GM11168 (cell line): ENCODE measurements around the gene PDILT.

Experiments used
- in situ Hi-C: fragments of 300-500 bp; cut with MboI; formaldehyde crosslinking; loops from one replicate; pipeline ENCODE4 v1.12.0; 2022; ENCODE audit warnings: low sequenced_read_pairs; ENCODE audit not compliant: unreplicated experiment

Gene PDILT

GRCh38 chr16:20409398-20410120, 5.0 kb upstream of the PDILT start, which contains the start of gene ACSM5:
Gene ACSM5, plus strand, starts transcription at chr16:20409534. Its CDS starts 1,951 bp downstream, at chr16:20411485.
- in situ Hi-C loops = no loop called here

- in situ Hi-C loops = no loop called here
These were observed 1.9 kb downstream of the PDILT start for GRCh38 chr16:20402651-20403050.

- in situ Hi-C loops = no loop called here
These were observed 3.0 kb downstream of the PDILT start for GRCh38 chr16:20401475-20402016.

- in situ Hi-C loops = no loop called here
These were observed 3.5 kb downstream of the PDILT start for GRCh38 chr16:20401066-20401465.

GRCh38 chr16:20399185-20399584, 5.4 kb downstream of the PDILT start:
- in situ Hi-C loops = loop anchor here (25.0 kb wide), 1 partner anchor 487 kb away; no protein-coding TSS in a partner anchor

GRCh38 chr16:20398603-20399002, 5.9 kb downstream of the PDILT start:
- in situ Hi-C loops = loop anchor here (25.0 kb wide), 1 partner anchor 486 kb away; no protein-coding TSS in a partner anchor

GRCh38 chr16:20397468-20398074, 7.0 kb downstream of the PDILT start:
- in situ Hi-C loops = loop anchor here (25.0 kb wide), 1 partner anchor 485 kb away; no protein-coding TSS in a partner anchor

- in situ Hi-C loops = loop anchor here (25.0 kb wide), 1 partner anchor 485 kb away; no protein-coding TSS in a partner anchor
These were observed 7.6 kb downstream of the PDILT start for GRCh38 chr16:20396846-20397467.

GRCh38 chr16:20395946-20396345, 8.6 kb downstream of the PDILT start:
- in situ Hi-C loops = loop anchor here (25.0 kb wide), 1 partner anchor 484 kb away; no protein-coding TSS in a partner anchor

- in situ Hi-C loops = loop anchor here (25.0 kb wide), 1 partner anchor 482 kb away; no protein-coding TSS in a partner anchor
These were observed 10.5 kb downstream of the PDILT start for GRCh38 chr16:20393801-20394577.

- in situ Hi-C loops = loop anchor here (25.0 kb wide), 1 partner anchor 479 kb away; no protein-coding TSS in a partner anchor
These were observed 13.5 kb downstream of the PDILT start for GRCh38 chr16:20391045-20391444.

- in situ Hi-C loops = loop anchor here (25.0 kb wide), 1 partner anchor 477 kb away; no protein-coding TSS in a partner anchor
These were observed 15.7 kb downstream of the PDILT start for GRCh38 chr16:20388854-20389253.

- in situ Hi-C loops = loop anchor here (25.0 kb wide), 1 partner anchor 476 kb away; no protein-coding TSS in a partner anchor
These were observed 16.6 kb downstream of the PDILT start for GRCh38 chr16:20387978-20388377.

GRCh38 chr16:20385844-20386832, 18.4 kb downstream of the PDILT start:
- in situ Hi-C loops = loop anchor here (25.0 kb wide), 1 partner anchor 474 kb away; no protein-coding TSS in a partner anchor

GRCh38 chr16:20383106-20384029, 21.2 kb downstream of the PDILT start:
- in situ Hi-C loops = loop anchor here (25.0 kb wide), 1 partner anchor 471 kb away; no protein-coding TSS in a partner anchor

- in situ Hi-C loops = loop anchor here (25.0 kb wide), 1 partner anchor 470 kb away; no protein-coding TSS in a partner anchor
These were observed 22.2 kb downstream of the PDILT start for GRCh38 chr16:20382202-20382948.
